Stimulated activated naive CD8-positive, alpha-beta T cell treated with anti-CD3 and anti-CD28 coated beads, Interleukin-15, Interleukin-2, amounts not matched to agents 100 ng/mL and 50 ng/mL, for 24 hours (primary cell): Measurements from ENCODE around the gene SCLY.

Experiments used
- H3K27ac Mint-ChIP-seq: one replicate; pipeline ENCODE4 v1.8.0; 2021; ENCODE audit warnings: mild to moderate bottlenecking, mixed read lengths
- H3K27me3 Mint-ChIP-seq: one replicate; pipeline ENCODE4 v1.8.0; 2021; ENCODE audit warnings: mixed read lengths
- H3K36me3 Mint-ChIP-seq: one replicate; pipeline ENCODE4 v1.8.0; 2021; ENCODE audit warnings: low read depth, mixed read lengths
- H3K4me1 Mint-ChIP-seq: one replicate; pipeline ENCODE4 v1.8.0; 2021; ENCODE audit warnings: low read depth, mixed read lengths
- H3K4me3 Mint-ChIP-seq: one replicate; pipeline ENCODE4 v1.8.0; 2021; ENCODE audit warnings: mild to moderate bottlenecking, mixed read lengths
- H3K9me3 Mint-ChIP-seq: one replicate; pipeline ENCODE4 v1.8.0; 2021; ENCODE audit warnings: mixed read lengths

Gene SCLY

GRCh38 chr2:238126775-238127164 is 66.0 kb downstream of the SCLY start:
- no peaks in the 10 kb centered on the region for H3K4me1 Mint-ChIP-seq
- H3K27ac Mint-ChIP-seq: no peak overlapping the region
- H3K4me3 Mint-ChIP-seq: no peak overlapping the region
- no peaks in the 10 kb centered on the region for H3K36me3 Mint-ChIP-seq
- H3K9me3 Mint-ChIP-seq: no peaks in the 10 kb centered on the region
- no peaks in the 10 kb centered on the region for H3K27me3 Mint-ChIP-seq

GRCh38 chr2:238127165-238128060 is 66.6 kb downstream of the SCLY start:
- no peak overlapping the region for H3K27ac Mint-ChIP-seq
- H3K4me1 Mint-ChIP-seq: no peaks in the 10 kb centered on the region
- no peaks in the 10 kb centered on the region for H3K36me3 Mint-ChIP-seq
- H3K4me3 Mint-ChIP-seq: no peak overlapping the region
- no peaks in the 10 kb centered on the region for H3K27me3 Mint-ChIP-seq
- no peaks in the 10 kb centered on the region for H3K9me3 Mint-ChIP-seq

DNA sequence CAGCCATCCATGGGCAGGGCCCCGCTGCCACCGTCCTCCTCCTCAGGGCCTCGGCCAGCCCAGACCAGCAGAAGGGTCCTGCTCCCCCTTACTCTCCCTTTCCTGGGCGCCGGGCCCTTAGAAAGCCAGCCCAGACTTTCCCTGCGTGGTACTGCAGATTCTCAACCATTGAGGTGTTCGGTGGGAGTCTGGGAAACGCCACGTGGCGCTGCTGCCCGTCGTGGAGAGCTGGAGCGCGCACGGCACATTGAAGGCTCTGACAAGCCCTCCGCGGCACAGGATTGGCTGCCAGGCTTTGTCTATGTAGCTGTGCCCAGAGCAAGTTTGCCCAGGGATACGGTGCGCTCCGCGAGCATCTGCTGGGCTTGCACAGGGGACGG is 67.2 kb downstream of the SCLY start:
- H3K36me3 Mint-ChIP-seq: no peaks in the 10 kb centered on the region
- H3K27me3 Mint-ChIP-seq: no peaks in the 10 kb centered on the region
- H3K27ac Mint-ChIP-seq: no peak overlapping the region
- H3K9me3 Mint-ChIP-seq: no peaks in the 10 kb centered on the region
- H3K4me1 Mint-ChIP-seq: no peaks in the 10 kb centered on the region
- H3K4me3 Mint-ChIP-seq: no peak overlapping the region

- H3K36me3 Mint-ChIP-seq: no peaks in the 10 kb centered on the region
- H3K27ac Mint-ChIP-seq: no peak overlapping the region
- H3K27me3 Mint-ChIP-seq: no peaks in the 10 kb centered on the region
- H3K4me1 Mint-ChIP-seq: no peaks in the 10 kb centered on the region
- no peaks in the 10 kb centered on the region for H3K9me3 Mint-ChIP-seq
- H3K4me3 Mint-ChIP-seq: no peak overlapping the region
These were observed 67.8 kb downstream of the SCLY start for GRCh38 chr2:238128534-238129001.

DNA sequence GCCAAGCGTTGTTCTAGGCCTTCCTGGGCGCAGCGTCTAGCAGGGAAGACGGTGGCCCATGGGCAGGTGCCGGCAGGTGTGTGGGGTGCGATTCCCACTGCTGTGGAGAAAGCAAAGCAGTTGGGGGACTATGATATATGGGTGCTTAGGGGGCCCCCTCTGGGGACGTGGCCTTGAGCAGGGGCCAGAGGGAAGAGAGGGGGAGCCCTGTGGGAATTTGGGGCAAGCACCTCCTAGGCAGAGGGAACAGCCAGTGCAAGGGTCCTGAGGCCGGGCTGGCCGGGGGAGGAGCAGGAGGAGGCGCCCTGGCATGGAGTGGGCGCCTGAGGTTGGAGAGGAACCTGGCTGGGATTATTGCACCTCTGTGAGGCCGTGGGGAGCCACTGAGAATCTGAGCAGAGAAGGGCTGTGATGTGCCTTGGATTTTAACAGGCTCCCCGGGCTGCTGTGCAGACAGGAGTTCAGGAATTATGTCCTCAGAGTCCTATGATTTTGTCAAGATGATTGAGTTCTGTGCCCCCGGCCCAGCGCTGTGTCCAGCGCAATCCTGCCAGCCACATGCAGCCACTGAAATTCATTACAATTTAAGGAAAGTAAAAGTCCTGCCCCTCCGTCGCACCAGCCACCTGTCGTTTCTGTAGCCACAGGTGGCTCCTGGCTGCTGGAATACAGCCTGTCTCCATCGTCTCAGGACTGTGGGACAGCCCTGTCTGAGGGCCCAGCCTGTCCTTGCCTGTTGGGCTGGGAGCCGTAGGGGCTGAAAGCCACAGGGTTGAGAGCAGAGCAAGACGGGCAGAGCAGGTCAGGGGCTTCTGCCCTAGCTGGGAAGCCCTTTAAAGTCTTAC is 68.6 kb downstream of the SCLY start:
- Mint-ChIP-seq H3K4me1 (no peaks in the 10 kb centered on the region), H3K27me3 (no peaks in the 10 kb centered on the region), H3K9me3 (no peaks in the 10 kb centered on the region), H3K27ac (no peak overlapping the region), H3K4me3 (no peak overlapping the region), H3K36me3 (no peaks in the 10 kb centered on the region)

GRCh38 chr2:238130111-238130695 is 69.4 kb downstream of the SCLY start:
- Mint-ChIP-seq H3K4me3 (no peak overlapping the region), H3K27me3 (no peaks in the 10 kb centered on the region), H3K27ac (no peak overlapping the region)

DNA sequence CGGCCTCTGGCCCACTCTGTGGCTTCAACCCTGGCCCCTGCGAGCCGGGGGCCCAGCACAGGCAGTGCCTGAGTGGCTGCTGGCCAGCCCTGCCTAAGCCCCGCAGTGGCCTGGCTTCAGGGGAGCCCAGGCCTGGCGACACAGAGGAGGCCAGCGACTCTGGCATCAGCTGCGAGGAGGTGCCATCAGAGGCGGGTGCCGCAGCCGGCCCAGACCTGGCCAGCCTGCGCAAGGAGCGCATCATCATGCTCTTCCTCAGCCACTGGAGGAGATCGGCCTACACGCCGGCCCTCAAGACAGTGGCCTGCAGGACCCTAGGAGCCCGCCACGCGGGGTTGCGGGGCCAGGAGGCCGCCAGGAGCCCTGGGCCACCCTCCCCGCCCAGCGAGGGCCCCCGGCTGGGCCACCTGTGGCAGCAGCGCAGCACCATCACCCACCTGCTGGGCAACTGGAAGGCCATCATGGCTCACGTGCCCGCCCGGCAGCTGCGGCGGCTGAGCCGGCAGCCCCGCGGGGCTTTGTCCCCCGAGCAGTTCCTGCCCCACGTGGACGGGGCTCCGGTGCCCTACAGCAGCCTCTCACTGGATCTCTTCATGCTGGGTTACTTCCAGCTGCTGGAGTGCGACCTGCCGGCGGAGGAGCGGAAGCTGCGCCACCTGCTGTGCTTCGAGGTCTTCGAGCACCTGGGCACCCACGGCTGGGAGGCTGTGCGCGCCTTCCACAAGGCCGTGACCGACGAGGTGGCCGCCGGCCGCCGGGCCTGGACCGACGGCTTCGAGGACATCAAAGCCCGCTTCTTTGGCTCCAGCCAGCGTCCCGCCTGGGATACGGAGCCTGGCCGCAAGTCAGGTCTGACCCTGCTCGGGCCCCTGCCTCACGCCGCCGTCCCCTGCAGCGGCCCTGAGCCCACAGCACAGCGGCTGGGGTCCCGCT is 70.2 kb downstream of the SCLY start:
- H3K27ac Mint-ChIP-seq: no peak overlapping the region
- H3K36me3 Mint-ChIP-seq: no peaks in the 10 kb centered on the region
- H3K4me1 Mint-ChIP-seq: no peaks in the 10 kb centered on the region
- no peaks in the 10 kb centered on the region for H3K9me3 Mint-ChIP-seq
- no peaks in the 10 kb centered on the region for H3K27me3 Mint-ChIP-seq
- H3K4me3 Mint-ChIP-seq: no peak overlapping the region

More at GRCh38 chr2:238130111-238130695, 69.4 kb downstream of the SCLY start:
- H3K9me3 Mint-ChIP-seq: no peaks in the 10 kb centered on the region
- no peaks in the 10 kb centered on the region for H3K36me3 Mint-ChIP-seq
- H3K4me1 Mint-ChIP-seq: no peaks in the 10 kb centered on the region

DNA sequence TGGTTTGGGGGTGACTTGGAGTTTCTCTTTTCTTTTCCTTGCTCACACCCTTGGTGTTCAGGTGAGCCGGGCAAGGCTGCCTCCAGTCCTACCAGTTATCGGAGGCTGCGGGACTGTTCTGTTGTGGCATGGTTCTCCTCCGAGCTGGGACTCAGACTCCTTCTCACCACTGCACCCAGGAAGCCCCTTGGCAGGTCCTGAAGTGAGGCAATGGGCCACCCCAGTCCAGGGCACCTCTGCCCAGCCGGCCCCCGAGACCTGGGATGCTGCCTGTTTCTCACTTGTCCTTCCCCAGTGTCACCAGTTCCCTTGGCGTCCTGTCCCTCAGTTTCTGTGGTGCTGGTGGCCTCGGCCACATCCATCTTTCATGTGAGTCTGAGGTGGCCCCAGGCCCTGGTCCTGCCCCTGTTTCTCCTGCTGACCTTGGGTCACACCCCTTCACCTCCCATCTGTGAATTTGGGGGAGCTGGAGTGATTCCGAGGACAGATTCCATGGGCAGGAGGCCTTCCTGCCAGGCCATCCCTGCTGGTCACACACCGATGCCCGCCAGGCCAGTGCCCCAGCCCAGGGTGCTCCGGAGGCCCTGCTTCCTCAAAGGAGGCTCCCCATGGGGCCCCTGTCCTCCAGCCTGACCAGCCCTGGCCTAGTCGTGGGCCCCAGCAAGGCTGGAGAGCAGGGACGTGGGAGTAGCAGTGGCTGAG is 71.1 kb downstream of the SCLY start:
- H3K4me1 Mint-ChIP-seq: no peaks in the 10 kb centered on the region

GRCh38 chr2:238132463-238133450 is 72.0 kb downstream of the SCLY start:
- no peaks in the 10 kb centered on the region for H3K27me3 Mint-ChIP-seq
- no peaks in the 10 kb centered on the region for H3K9me3 Mint-ChIP-seq
- no peak overlapping the region for H3K27ac Mint-ChIP-seq

More for the DNA sequence above, 71.1 kb downstream of the SCLY start:
- H3K36me3 Mint-ChIP-seq: no peaks in the 10 kb centered on the region
- no peak overlapping the region for H3K27ac Mint-ChIP-seq
- H3K9me3 Mint-ChIP-seq: no peaks in the 10 kb centered on the region
- no peak overlapping the region for H3K4me3 Mint-ChIP-seq
- no peaks in the 10 kb centered on the region for H3K27me3 Mint-ChIP-seq

DNA sequence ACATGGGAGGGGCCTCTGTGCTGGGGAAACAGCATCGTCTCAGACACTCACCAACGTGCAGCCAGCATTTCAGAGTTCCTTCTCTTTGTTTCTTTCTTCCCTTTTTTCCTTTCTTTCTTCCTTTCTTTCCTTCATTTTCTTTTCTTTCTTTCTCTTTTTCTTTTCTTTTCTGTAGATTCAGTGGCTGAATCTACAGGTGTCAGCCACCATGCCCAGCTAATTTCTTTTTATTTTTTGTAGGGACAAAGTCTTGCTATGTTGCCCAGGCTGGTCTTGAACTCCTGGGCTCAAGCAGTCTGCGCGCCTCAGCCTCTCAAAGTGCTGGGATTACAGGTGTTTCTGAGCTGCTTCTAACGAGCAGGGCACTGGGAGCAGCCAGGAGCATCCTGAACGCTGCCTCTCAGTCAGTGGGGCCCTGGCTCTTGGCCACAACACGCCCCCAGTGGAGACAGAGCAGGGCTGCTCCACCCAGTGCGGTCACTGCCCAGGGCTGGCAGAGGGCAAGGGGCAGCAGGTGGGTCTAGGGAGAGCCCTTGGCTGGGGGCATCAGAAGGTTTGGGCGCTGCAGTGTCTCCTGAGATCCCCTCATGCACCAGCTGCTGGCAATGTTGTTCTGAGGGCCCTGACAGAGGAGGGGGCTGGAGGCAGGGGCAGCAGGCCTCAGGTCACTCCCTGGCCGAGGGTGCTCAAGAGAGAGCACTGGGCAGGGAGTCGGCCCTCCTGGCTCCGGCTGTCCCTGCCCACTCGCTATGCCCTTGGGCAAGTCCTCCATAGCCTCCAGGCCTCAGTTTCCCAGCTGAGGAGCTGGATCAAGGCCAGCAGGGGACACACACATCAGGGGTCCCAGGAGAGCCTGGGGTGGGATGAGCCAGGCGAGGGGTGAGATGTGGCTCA is 72.9 kb downstream of the SCLY start:
- no peaks in the 10 kb centered on the region for H3K27me3 Mint-ChIP-seq
- H3K4me3 Mint-ChIP-seq: no peak overlapping the region
- no peaks in the 10 kb centered on the region for H3K36me3 Mint-ChIP-seq
- no peaks in the 10 kb centered on the region for H3K9me3 Mint-ChIP-seq
- H3K4me1 Mint-ChIP-seq: no peaks in the 10 kb centered on the region
- no peak overlapping the region for H3K27ac Mint-ChIP-seq

More at GRCh38 chr2:238132463-238133450, 72.0 kb downstream of the SCLY start:
- Mint-ChIP-seq H3K36me3 (no peaks in the 10 kb centered on the region), H3K4me1 (no peaks in the 10 kb centered on the region), H3K4me3 (no peak overlapping the region)

GRCh38 chr2:238134393-238134785 is 73.6 kb downstream of the SCLY start:
- Mint-ChIP-seq H3K27ac (no peak overlapping the region), H3K27me3 (no peaks in the 10 kb centered on the region), H3K36me3 (no peaks in the 10 kb centered on the region), H3K9me3 (no peaks in the 10 kb centered on the region), H3K4me1 (no peaks in the 10 kb centered on the region), H3K4me3 (no peak overlapping the region)

GRCh38 chr2:238135601-238136150 is 74.9 kb downstream of the SCLY start:
- no peak overlapping the region for H3K27ac Mint-ChIP-seq
- no peak overlapping the region for H3K4me3 Mint-ChIP-seq
- no peaks in the 10 kb centered on the region for H3K36me3 Mint-ChIP-seq
- H3K27me3 Mint-ChIP-seq: no peaks in the 10 kb centered on the region
- no peaks in the 10 kb centered on the region for H3K9me3 Mint-ChIP-seq
- H3K4me1 Mint-ChIP-seq: no peaks in the 10 kb centered on the region
